AG09309 (cell line): ENCODE measurements around the gene ADAMTS17.
"Not testable (repeated sequence)": the region's sequence is repeated elsewhere in the genome, so short reads cannot be mapped to it uniquely, and the experiment has no call there.

ENCODE experiments used
- DNase-seq: peaks from one replicate; pipeline ENCODE4 v3.0.0-alpha.2; 2010; ENCODE audit warnings: low read depth
- H3K4me3 ChIP-seq: 2 replicates; pipeline ENCODE4 v1.5.1; 2011; ENCODE audit warnings: mild to moderate bottlenecking, low read depth, low read length, moderate library complexity; ENCODE audit not compliant: control insufficient read depth
- TF ChIP-seq, protein P1 (sequence below): IDR thresholded peaks from 2 replicates; pipeline ENCODE4 v1.5.1; 2011; ENCODE audit warnings: mild to moderate bottlenecking, low read depth, low read length, inconsistent platforms; ENCODE audit not compliant: insufficient read depth, control insufficient read depth; ENCODE audit errors: missing control alignments

ADAMTS17 gene

DNA sequence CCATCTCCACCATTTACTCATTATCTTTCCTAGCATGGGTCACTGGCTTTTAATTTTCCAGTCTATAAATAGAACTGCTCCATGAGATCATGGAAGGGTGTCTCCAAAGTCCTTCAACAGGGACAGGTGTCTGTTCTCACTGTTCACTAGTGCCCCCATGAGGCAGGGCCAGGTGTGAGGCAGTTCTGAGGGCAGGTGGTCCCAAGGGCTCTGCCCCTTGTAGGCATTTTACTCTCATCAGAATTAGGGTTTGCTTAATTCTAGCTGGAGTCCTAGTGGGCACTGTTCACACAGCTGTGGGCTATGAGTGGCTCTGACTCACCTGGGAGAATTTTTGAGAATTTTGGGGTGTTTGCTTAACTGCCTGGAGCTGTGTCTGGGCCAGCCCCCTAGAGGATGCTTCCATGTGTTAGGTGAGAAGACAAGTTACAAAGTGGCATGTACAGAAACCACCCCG, 360.6 kb downstream of the ADAMTS17 start:
- no peak overlapping the region for H3K4me3 ChIP-seq
- no peak for DNase-seq
- TF ChIP-seq, protein P1, sequence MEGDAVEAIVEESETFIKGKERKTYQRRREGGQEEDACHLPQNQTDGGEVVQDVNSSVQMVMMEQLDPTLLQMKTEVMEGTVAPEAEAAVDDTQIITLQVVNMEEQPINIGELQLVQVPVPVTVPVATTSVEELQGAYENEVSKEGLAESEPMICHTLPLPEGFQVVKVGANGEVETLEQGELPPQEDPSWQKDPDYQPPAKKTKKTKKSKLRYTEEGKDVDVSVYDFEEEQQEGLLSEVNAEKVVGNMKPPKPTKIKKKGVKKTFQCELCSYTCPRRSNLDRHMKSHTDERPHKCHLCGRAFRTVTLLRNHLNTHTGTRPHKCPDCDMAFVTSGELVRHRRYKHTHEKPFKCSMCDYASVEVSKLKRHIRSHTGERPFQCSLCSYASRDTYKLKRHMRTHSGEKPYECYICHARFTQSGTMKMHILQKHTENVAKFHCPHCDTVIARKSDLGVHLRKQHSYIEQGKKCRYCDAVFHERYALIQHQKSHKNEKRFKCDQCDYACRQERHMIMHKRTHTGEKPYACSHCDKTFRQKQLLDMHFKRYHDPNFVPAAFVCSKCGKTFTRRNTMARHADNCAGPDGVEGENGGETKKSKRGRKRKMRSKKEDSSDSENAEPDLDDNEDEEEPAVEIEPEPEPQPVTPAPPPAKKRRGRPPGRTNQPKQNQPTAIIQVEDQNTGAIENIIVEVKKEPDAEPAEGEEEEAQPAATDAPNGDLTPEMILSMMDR, result no peak

DNA sequence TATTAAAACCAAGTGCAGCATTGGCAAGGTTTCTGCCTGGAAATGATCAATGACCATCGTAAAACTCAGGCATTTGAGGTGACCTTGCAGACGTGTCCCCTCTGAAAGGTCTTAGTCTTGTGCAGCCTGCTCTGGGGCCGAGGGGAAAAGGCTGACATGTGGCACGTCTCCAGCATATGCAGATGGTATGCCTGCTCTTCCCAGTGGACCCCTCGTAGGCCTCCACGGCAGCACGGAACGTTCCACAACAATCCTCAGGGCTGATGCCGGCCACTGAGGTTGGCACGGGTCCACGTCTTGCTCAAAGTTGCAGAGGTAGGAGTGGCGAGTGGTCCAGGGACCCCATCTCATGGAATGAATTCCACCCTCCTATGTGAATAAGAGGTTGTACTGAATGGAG, 361.0 kb downstream of the ADAMTS17 start:
- H3K4me3 ChIP-seq, result no peak overlapping the region
- no peak for DNase-seq
- TF ChIP-seq, protein P1, result no peak

DNA sequence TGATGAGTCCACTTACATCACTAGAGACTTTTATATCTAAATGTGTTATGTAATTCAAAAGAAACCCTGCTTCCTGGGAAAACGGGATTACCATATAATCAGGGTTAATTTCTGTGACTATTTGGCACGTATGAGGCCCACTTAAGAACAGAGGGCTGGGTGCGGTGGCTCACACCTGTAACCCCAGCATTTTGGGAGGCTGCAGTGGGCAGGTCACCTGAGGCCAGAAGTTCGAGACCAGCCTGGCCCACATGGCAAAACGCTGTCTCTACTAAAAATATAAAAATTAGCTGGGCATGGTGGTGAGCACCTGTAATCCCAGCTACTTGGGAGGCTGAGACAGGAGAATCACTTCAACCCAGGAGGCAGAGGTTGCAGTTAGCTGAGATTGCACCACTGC, 361.9 kb downstream of the ADAMTS17 start:
- DNase-seq, H3K4me3 ChIP-seq: not testable (repeated sequence)

DNA sequence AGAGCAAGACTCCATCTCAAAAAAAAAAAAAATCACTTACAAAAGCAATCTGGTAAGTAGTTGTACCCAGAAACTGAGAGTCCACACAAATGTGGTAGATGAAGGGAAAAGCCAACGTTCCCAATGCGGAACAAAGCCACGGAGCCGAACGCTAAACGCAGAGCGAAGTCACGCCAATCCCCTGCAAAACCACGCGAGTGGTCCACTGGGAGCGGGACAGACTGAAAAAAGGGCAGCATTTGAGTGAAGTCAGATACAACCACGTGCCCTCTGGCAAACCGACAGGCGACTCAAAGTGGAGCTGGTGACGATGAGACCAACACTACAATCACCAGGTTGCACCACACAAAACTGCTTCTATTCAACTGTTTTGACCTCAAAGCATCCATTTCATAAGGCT, 362.4 kb downstream of the ADAMTS17 start:
- no peak for DNase-seq
- TF ChIP-seq, protein P1, result no peak
- no peak overlapping the region for H3K4me3 ChIP-seq

DNA sequence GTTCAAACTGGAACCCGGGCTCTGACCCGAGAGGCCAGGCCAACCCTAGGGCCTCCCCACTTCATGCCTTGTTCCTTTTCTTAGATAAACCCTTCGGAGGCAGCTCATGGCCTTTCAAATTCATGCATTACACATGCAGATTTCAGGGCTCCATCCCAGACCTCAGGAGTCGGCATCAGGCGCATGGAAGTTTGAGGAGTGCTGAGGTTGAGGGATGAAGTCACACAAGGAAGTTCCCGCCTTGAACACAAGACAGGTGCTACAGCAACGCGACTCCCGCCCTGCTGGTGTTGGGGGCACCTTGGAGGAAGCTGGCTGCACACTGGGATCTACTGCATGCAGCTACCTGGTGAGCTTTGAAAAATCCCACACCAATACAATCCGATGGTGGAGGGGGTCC, 363.3 kb downstream of the ADAMTS17 start:
- no peak for DNase-seq
- TF ChIP-seq, protein P1, result no peak
- H3K4me3 ChIP-seq, result no peak overlapping the region

DNA sequence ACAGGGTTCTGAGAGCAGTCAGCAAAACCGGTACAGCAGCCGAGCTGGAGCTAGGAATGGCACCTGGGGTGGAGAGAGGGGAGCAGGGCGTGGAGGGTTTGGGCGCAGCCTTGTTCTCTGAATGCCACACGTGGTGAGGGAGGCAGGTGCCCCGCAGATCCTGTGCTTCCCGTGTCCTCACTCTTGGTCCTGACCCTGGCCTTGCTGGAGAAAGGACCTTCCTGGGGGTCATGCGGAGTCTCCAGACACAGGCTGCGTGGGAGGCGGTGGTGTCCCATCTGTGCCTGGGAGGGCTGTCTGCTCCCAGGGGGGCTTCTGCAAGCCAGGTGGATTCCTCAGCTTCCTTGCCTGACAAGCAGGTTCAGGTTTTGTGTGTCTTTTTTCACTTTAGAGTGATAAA, 363.8 kb downstream of the ADAMTS17 start:
- DNase-seq, result no peak
- TF ChIP-seq, protein P1, result no peak
- H3K4me3 ChIP-seq, result no peak overlapping the region

DNA sequence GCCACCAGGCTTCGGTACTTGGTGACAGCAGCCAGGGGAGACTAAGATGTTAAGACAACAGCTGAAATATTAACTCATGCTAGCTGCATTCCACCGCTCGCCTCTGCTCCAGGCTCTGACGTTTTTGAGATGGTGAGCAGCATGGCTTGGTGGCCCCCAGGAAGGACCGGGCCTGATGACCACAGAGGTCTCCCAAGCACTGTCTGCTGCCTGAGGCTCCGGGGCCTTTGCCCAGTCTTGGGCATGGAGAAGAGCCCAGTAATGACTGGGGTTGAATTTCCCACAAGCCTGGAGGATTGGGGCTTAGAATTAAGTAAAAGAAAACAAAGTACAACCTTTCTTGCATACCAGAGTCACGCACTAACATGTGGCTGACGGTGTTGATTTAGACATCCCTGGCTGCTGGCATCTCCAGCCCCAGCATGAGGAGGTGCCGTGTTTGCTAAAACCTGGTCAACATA, 364.9 kb downstream of the ADAMTS17 start:
- H3K4me3 ChIP-seq, result no peak overlapping the region
- TF ChIP-seq, protein P1, result no peak
- DNase-seq, result peak; percentile 60

DNA sequence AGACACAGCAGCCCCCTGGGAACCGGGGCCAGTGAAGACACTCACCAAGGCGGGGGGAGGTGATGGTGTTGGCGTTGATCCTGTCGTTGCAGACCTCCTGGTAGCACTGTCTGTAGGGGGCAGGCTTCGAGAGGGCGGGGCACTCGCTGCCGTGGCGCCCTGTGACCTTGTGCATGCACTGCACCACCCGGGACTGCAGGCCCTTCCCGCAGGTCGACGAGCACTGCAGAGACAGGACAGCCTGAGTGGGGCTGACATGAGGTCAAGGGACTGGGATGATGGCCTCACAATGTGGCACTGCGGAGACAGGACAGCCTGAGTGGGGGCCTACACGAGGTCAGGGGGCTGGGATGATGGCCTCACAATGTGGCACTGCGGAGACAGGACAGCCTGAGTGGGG, 365.8 kb downstream of the ADAMTS17 start:
- TF ChIP-seq, protein P1, result no peak
- no peak for DNase-seq
- H3K4me3 ChIP-seq, result no peak overlapping the region
